Left lung (tissue), 10 donors: Measurements from ENCODE around the gene USP14. TPM values are rescaled to one million over a fixed set of nuclear protein-coding genes. Genes with fewer than 3 reads are reported as not detected.

Experiments used
- ATAC-seq: fragments of 200-7000 bp; cut with Tn5 transposase; one replicate; pipeline ENCODE4 v1.9.1; 2020; ENCODE audit warnings: moderate library complexity
- DNase-seq, 4 donors: peaks; one replicate each; pipeline ENCODE4 v3.0.0-alpha.2; 2013 to 2020
- H3K27ac ChIP-seq, 2 donors: fragments of 200-600 bp; sonication (generic) in 1 of 2; one replicate each; pipeline versions ENCODE4 v1.5.0 to v1.8.0; 2020 to 2021
- H3K27me3 ChIP-seq, 2 donors: fragments of 200-600 bp; sonication (generic) in 1 of 2; one replicate each; pipeline versions ENCODE4 v1.5.0 to v1.8.0; 2020 to 2021
- H3K36me3 ChIP-seq, 2 donors: fragments of 200-600 bp; sonication (generic) in 1 of 2; one replicate each; pipeline versions ENCODE4 v1.5.0 to v1.8.0; 2020 to 2021
- H3K4me1 ChIP-seq, 2 donors: fragments of 200-600 bp; one replicate each; pipeline ENCODE4 v1.8.0; 2021
- H3K4me3 ChIP-seq, 2 donors: fragments of 200-600 bp; sonication (generic) in 1 of 2; one replicate each; pipeline versions ENCODE4 v1.5.0 to v1.8.0; 2020 to 2021; ENCODE audit warnings: mild to moderate bottlenecking in 1 of 2
- H3K9me3 ChIP-seq, 2 donors: fragments of 200-600 bp; sonication (generic) in 1 of 2; one replicate each; pipeline versions ENCODE4 v1.5.0 to v1.8.0; 2020 to 2021
- CTCF ChIP-seq, 2 donors: fragments of 200-600 bp; sonication (generic) in 1 of 2; IDR thresholded peaks; one replicate each; pipeline versions ENCODE4 v1.5.0 to v1.8.0; 2021; ENCODE audit warnings: antibody characterized with exemption in 2 of 2
- intact Hi-C, 2 donors: fragments of 100-400 bp; cut with DNase I; formaldehyde crosslinking; loops; one replicate each; pipeline versions ENCODE4 v1.11.2 to v1.14.2; 2022
- microRNA-seq, 2 donors: library from miRNA; unstranded; fragments of <30 nt; microRNA quantifications; one replicate each; pipeline ENCODE4, GENCODE V29; 2019
- polyA plus RNA-seq, 6 donors: library from polyadenylated mRNA; unstranded; fragments of 120-200 nt; gene quantifications; one replicate each; pipeline ENCODE4 v1.2.1, GENCODE V29; 2013; ENCODE audit not compliant: insufficient read length in 6 of 6
- total RNA-seq, 2 donors: library from RNA; stranded (reverse); fragmentation: NEBNext Ultra II Directional; extraction: Animal tissue kit (Norgen Biotek cat#: 25700); gene quantifications; one replicate each; pipeline ENCODE4 v1.2.1, GENCODE V29; 2021
- donor health status: DM: no; HTN: yes; CAD: no.
- donor health status: DM: no; HTN: no; CAD: no.

USP14 gene
- total and polyA plus RNA-seq, 8 donors: 45.5 to 59.7 (median 48.8) TPM

GRCh38 chr18:260547-260946, 102.2 kb downstream of the USP14 start:
- no peaks in the 10 kb centered on the region for H3K27me3 ChIP-seq
- H3K4me1 ChIP-seq: no peaks in the 10 kb centered on the region
- no peak for DNase-seq
- no peak overlapping the region for H3K27ac ChIP-seq
- no peak for ATAC-seq
- H3K4me3 ChIP-seq: no peak overlapping the region
- H3K36me3 ChIP-seq: peaks cover 0 to 78% of the 10 kb centered on the region in 2 donors
- intact Hi-C loops: no loop called here
- TF ChIP-seq CTCF (IDR thresholded peaks at IDR 0.05): no peak
- H3K9me3 ChIP-seq: no peaks in the 10 kb centered on the region

GRCh38 chr18:261398-262073, 103.2 kb downstream of the USP14 start:
- DNase-seq (no peak), ATAC-seq (peak; percentile 42)
- Histone ChIP-seq H3K36me3 (peaks cover 0 to 68% of the 10 kb centered on the region in 2 donors), H3K4me1 (peaks cover 4 to 8% of the 10 kb centered on the region in 2 donors), H3K9me3 (no peaks in the 10 kb centered on the region), H3K27me3 (no peaks in the 10 kb centered on the region), H3K27ac (no peak overlapping the region), H3K4me3 (no peak overlapping the region)
- TF ChIP-seq CTCF (IDR thresholded peaks at IDR 0.05): no peak
- intact Hi-C loops: no loop called here

Small RNA genes within 50 kb of the gene (microRNA-seq; reads per million reads assigned to microRNA genes)
- gene MIR8078: 0 to 0.17 reads per million in 2 donors

Other genes starting within 250 kb of the USP14 start
- gene TUBB8B, start 108.9 kb upstream of the USP14 start, total RNA-seq: not detected
- 1 to 10 TPM in 2 of 6 donors, under 1 TPM in 4; 0.36 to 1.2 (median 0.70) TPM for gene TUBB8B, start 108.9 kb upstream of the USP14 start, polyA plus RNA-seq
- 10 to 100 TPM; 23.7 to 29.8 TPM for gene THOC1, start 109.5 kb downstream of the USP14 start, total RNA-seq
- gene THOC1, start 109.5 kb downstream of the USP14 start, polyA plus RNA-seq: 100 to 1,000 TPM; 104 to 165 (median 125) TPM